ENCODE results near the gene PAPPA2. TPM values are rescaled to one million over a fixed set of nuclear protein-coding genes. Genes with fewer than 3 reads are reported as not detected.

PAPPA2 gene
- total and polyA plus RNA-seq, 2 of the 8 experiments (the other 6 are each of a cell fraction or from before 2014, with no cell fraction given): 0.08 to 0.88 TPM

GRCh38 chr1:176696689-176697088 is 233.7 kb downstream of the PAPPA2 start:
- H4K5ac ChIP-seq (ENCODE audit: insufficient read length, low read depth, low read length): no peak overlapping the region
- H4K20me1 ChIP-seq (replicated peaks in 1 of 2; ENCODE audit: control insufficient read depth in 1 of 2, insufficient read depth in 2 of 2, low read length in 2 of 2): no peaks in the 10 kb centered on the region
- no peak overlapping the region for H3K4me2 ChIP-seq (ENCODE audit: insufficient read depth in 1 of 2, low read depth in 2 of 2, low read length in 2 of 2)
- H2BK5ac ChIP-seq (ENCODE audit: low read depth, low read length): no peak overlapping the region
- H3K27ac ChIP-seq (ENCODE audit: low read depth, low read length): no peak overlapping the region
- no peak overlapping the region for H3K9ac ChIP-seq (replicated peaks in 1 of 4; ENCODE audit: extremely low read depth in 1 of 4, low read depth in 3 of 4, low read length in 3 of 4)
- FAIRE-seq (no peak), DNase-seq (ENCODE audit: low read depth in 1 of 2, low spot score in 2 of 2) (no peak)
- no peak overlapping the region for H3K23ac ChIP-seq (ENCODE audit: insufficient read length)
- H2BK120ac ChIP-seq (replicated peaks; ENCODE audit: low read depth, low read length): no peak overlapping the region
- H3K79me1 ChIP-seq (ENCODE audit: low read depth, low read length): no peaks in the 10 kb centered on the region
- H3K36me3 ChIP-seq (ENCODE audit: control insufficient read depth in 2 of 4, insufficient read depth in 4 of 4, low read length in 3 of 4): no peaks in the 10 kb centered on the region
- no peak overlapping the region for H2AFZ ChIP-seq (ENCODE audit: low read length)
- no peak overlapping the region for H2BK20ac ChIP-seq (ENCODE audit: low read length)
- 77% methylated on average over 1 of the region's 1 CpG; no CpG with 5 or more reads in 1 of the 2 experiments for WGBS, 2 experiments (ENCODE audit: extremely low coverage in 1 of 2, insufficient coverage in 1 of 2, insufficient read length in 1 of 2, insufficient replicate concordance in 2 of 2, low coverage in 1 of 2, low lambda C conversion rate in 2 of 2, missing lambda C conversion rate in 1 of 2)
- no peaks in the 10 kb centered on the region for H3K23me2 ChIP-seq (ENCODE audit: low read depth, low read length)
- ChIA-PET CTCF (ENCODE audit: partially characterized antibody) (interaction anchor here (1.0 kb wide), 1 partner anchor 146 kb away, joined by 4 read pairs; no protein-coding TSS in a partner anchor), POLR2A (ENCODE audit: partially characterized antibody) (no interaction called here)
- H4K91ac ChIP-seq (replicated peaks; ENCODE audit: insufficient read length, low read length): no peak overlapping the region
- H3K56ac ChIP-seq (replicated peaks; ENCODE audit: insufficient read length, low read depth, low read length): no peak overlapping the region
- no peak overlapping the region for H3K4ac ChIP-seq (replicated peaks; ENCODE audit: insufficient read length, low read depth, low read length)
- H3K9me3 ChIP-seq (ENCODE audit: insufficient read depth in 2 of 2, low read depth in 1 of 2, low read length in 1 of 2): no peaks in the 10 kb centered on the region
- no peak overlapping the region for H2AK5ac ChIP-seq (ENCODE audit: low read depth, low read length)
- no peaks in the 10 kb centered on the region for H3K79me2 ChIP-seq (ENCODE audit: control insufficient read depth in 1 of 2, insufficient read depth in 2 of 2, low read length in 2 of 2)
- H3K27me3 ChIP-seq (replicated peaks in 1 of 4; ENCODE audit: control insufficient read depth in 3 of 4, extremely low read depth in 1 of 4, insufficient read depth in 3 of 4, low read length in 3 of 4): no peaks in the 10 kb centered on the region
- TF ChIP-seq TEAD4 (IDR thresholded peaks at IDR 0.05; ENCODE audit: low read depth, low read length) (no peak), TBP (IDR thresholded peaks at IDR 0.05; ENCODE audit: low read depth, low read length) (no peak), KDM4A (IDR thresholded peaks at IDR 0.05; ENCODE audit: low read depth, low read length, severe bottlenecking) (no peak), NRF1 (IDR thresholded peaks at IDR 0.05; ENCODE audit: low read depth, low read length) (no peak), EP300 (IDR thresholded peaks at IDR 0.05; ENCODE audit: borderline replicate concordance in 1 of 2, low read depth in 2 of 2, low read length in 2 of 2) (no peak), CTBP2 (IDR thresholded peaks at IDR 0.05; ENCODE audit: borderline replicate concordance, insufficient read depth, insufficient read length, low read length) (no peak), GABPA (IDR thresholded peaks at IDR 0.05; ENCODE audit: borderline replicate concordance, insufficient read depth, low read length) (no peak), RBBP5 (IDR thresholded peaks at IDR 0.05; ENCODE audit: borderline replicate concordance, low read depth, low read length) (no peak)
- no peak overlapping the region for H3K18ac ChIP-seq (ENCODE audit: extremely low read depth, low read length)
- no peak overlapping the region for H2BK15ac ChIP-seq (ENCODE audit: low read length)
- no peak overlapping the region for H3K14ac ChIP-seq (ENCODE audit: insufficient read length)
- no peak overlapping the region for H4K8ac ChIP-seq (ENCODE audit: extremely low read depth, insufficient read depth, low read length)
- no peak overlapping the region for H2BK12ac ChIP-seq (ENCODE audit: low read depth, low read length)
- H3K4me3 ChIP-seq (ENCODE audit: extremely low read depth in 1 of 4, insufficient read depth in 2 of 4, low read depth in 3 of 4, low read length in 4 of 4): no peak overlapping the region
- H3K4me1 ChIP-seq (replicated peaks in 1 of 4; ENCODE audit: control insufficient read depth in 3 of 4, insufficient read depth in 4 of 4, low read length in 3 of 4): peaks cover 0 to 7% (median 5%) of the 10 kb centered on the region in 4 experiments; a peak in 4 of 7 replicates
